GM12875 (cell line): Measurements from ENCODE around the gene RUNX2.

Experiments
- H3K4me3 ChIP-seq: one replicate; pipeline ENCODE4 v1.5.1; 2011; ENCODE audit warnings: low read depth, low read length, control low read depth
- CTCF ChIP-seq: IDR thresholded peaks from 2 replicates; pipeline ENCODE4 v1.5.1; 2011; ENCODE audit warnings: low read depth, mild to moderate bottlenecking, control low read depth, inconsistent platforms, low read length, moderate library complexity, borderline replicate concordance; ENCODE audit not compliant: insufficient read depth

RUNX2 gene

GRCh38 chr6:45532721-45533210 is 204.6 kb downstream of the RUNX2 start:
- no peak overlapping the region for H3K4me3 ChIP-seq
- no peak for TF ChIP-seq CTCF

- no peak overlapping the region for H3K4me3 ChIP-seq
- no peak for TF ChIP-seq CTCF
These were observed 205.3 kb downstream of the RUNX2 start for GRCh38 chr6:45533386-45533785.

- H3K4me3 ChIP-seq = no peak overlapping the region
- TF ChIP-seq CTCF = no peak
These were observed 207.8 kb downstream of the RUNX2 start for GRCh38 chr6:45535933-45536332.

- no peak for TF ChIP-seq CTCF
- no peak overlapping the region for H3K4me3 ChIP-seq
These were observed 209.4 kb downstream of the RUNX2 start for GRCh38 chr6:45537539-45537938.

- no peak for TF ChIP-seq CTCF
- no peak overlapping the region for H3K4me3 ChIP-seq
These were observed 210.8 kb downstream of the RUNX2 start for GRCh38 chr6:45538641-45539547.

GRCh38 chr6:45540375-45540920 is 212.3 kb downstream of the RUNX2 start:
- no peak overlapping the region for H3K4me3 ChIP-seq
- no peak for TF ChIP-seq CTCF

- no peak for TF ChIP-seq CTCF
- no peak overlapping the region for H3K4me3 ChIP-seq
These were observed 213.8 kb downstream of the RUNX2 start for GRCh38 chr6:45541934-45542333.
